Measurements from ENCODE around the gene LONRF3. TPM values are rescaled to one million over a fixed set of nuclear protein-coding genes. Genes with fewer than 3 reads are reported as not detected.

The LONRF3 gene
- total RNA-seq, 1 experiment from 2014 or later: not detected

GRCh38 chrX:118945921-118946320 lies 28.5 kb upstream of the LONRF3 start:
- DNase-seq (ENCODE audit: low spot score) (no peak), ATAC-seq (no peak)
- TF ChIP-seq E2F4 (CRISPR knock-in tag; IDR thresholded peaks at IDR 0.05; ENCODE audit: borderline replicate concordance, low read depth) (no peak), NR1H2 (CRISPR knock-in tag; IDR thresholded peaks at IDR 0.05) (no peak), USF1 (CRISPR knock-in tag; IDR thresholded peaks at IDR 0.05) (no peak), ZNF423 (CRISPR knock-in tag; IDR thresholded peaks at IDR 0.05) (no peak), GABPB1 (CRISPR knock-in tag; IDR thresholded peaks at IDR 0.05) (no peak), ELF4 (CRISPR knock-in tag; IDR thresholded peaks at IDR 0.05; ENCODE audit: low read depth) (no peak), ZSCAN18 (CRISPR knock-in tag; IDR thresholded peaks at IDR 0.05) (no peak), ATF6 (CRISPR knock-in tag; IDR thresholded peaks at IDR 0.05) (no peak), ZNF416 (CRISPR knock-in tag; IDR thresholded peaks at IDR 0.05) (no peak), USF2 (CRISPR knock-in tag; IDR thresholded peaks at IDR 0.05) (no peak), STAT6 (CRISPR knock-in tag; conservative IDR thresholded peaks at IDR 0.05; ENCODE audit: low read depth) (no peak), EMX1 (CRISPR knock-in tag; IDR thresholded peaks at IDR 0.05) (no peak), ZNF512 (CRISPR knock-in tag; IDR thresholded peaks at IDR 0.05; ENCODE audit: borderline replicate concordance) (no peak), TEAD1 (CRISPR knock-in tag; IDR thresholded peaks at IDR 0.05) (no peak)
- Mint-ChIP-seq H3K27ac (no peak overlapping the region), H3K4me3 (no peak overlapping the region), H3K4me1 (no peaks in the 10 kb centered on the region), H3K36me3 (no peaks in the 10 kb centered on the region), H3K27me3 (ENCODE audit: low read depth) (peaks cover 9% of the 10 kb centered on the region), H3K9me3 (no peaks in the 10 kb centered on the region)
- CTCF ChIA-PET: interaction anchor here (1.1 kb wide), 1 partner anchor 59 kb away, joined by 3 read pairs; no protein-coding TSS in a partner anchor
- POLR2A ChIA-PET: no interaction called here

- CTCF ChIA-PET: no interaction called here
- Mint-ChIP-seq H3K4me3 (no peak overlapping the region), H3K36me3 (no peaks in the 10 kb centered on the region), H3K27ac (no peak overlapping the region), H3K4me1 (no peaks in the 10 kb centered on the region), H3K9me3 (no peaks in the 10 kb centered on the region), H3K27me3 (ENCODE audit: low read depth) (peaks cover 2% of the 10 kb centered on the region; the same call in 1 of the 2 replicates)
- POLR2A ChIA-PET: no interaction called here
- ATAC-seq (no peak), DNase-seq (ENCODE audit: low spot score) (no peak)
- no peak for TF ChIP-seq NFE2L1 (CRISPR knock-in tag; IDR thresholded peaks at IDR 0.05)
- TF ChIP-seq ZNF425 (CRISPR knock-in tag; conservative IDR thresholded peaks at IDR 0.05): no peak
- no peak for TF ChIP-seq NFYB (CRISPR knock-in tag; conservative IDR thresholded peaks at IDR 0.05; ENCODE audit: low read depth)
- TF ChIP-seq HMGXB4 (CRISPR knock-in tag; IDR thresholded peaks at IDR 0.05): no peak
- TF ChIP-seq USF2 (CRISPR knock-in tag; IDR thresholded peaks at IDR 0.05): no peak
Measured at GRCh38 chrX:118948270-118948669, 26.1 kb upstream of the LONRF3 start.
